ENCODE measurements around the gene CDH15.

Gene CDH15

DNA sequence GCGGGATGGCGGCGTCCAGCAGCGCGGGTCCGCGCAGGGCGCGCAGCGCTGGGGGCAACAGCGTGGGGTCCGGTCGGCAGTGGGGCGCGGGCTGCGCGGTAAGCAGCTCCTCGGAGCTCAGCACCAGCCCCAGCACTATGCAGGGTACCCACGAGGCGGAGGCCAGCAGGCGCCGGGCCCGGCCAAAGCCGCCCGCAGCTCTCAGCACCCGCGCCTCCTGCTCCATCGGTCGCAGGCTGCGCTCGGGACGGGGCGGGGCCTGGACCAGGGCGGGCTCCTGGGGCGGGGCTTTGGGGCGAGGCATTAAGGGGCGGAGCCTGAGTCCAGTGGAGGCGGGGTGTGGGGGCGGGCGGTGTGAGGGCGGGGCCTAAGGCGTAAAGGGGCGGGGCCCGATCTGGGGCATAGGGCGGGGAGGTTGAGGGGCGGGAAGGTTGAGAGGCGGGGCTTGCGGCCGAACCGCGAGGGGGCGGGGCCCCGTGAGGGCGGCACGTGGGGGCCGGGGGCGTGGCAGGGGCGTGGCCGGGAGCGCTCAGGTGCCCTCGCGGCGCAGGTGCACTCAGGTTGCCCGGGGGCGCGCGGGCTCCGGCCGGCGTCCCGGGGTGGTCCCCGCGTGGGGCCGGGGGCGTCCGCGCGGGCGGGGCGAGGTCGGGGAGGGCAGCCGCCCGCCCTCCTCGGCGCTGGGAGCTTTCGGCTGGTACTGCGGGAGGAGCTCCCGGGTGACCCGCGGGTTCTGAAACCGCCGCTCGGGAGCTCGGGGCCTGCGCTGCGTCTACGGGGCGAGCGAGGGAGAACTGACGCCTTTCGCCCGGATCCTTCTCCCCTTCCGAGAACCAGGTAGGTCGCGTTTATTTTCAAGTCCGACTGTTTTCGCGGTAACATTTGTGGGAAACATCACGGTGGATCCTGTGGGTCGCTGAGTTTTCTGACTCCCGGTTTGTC lies 30.2 kb downstream of the CDH15 start:
- Histone ChIP-seq H3K9me3 (ENCODE audit: insufficient read depth, low read depth, low read length) (peaks cover 4% of the 10 kb centered on the region), H3K4me1 (ENCODE audit: insufficient read depth, low read length) (no peaks in the 10 kb centered on the region), H3K4me3 (ENCODE audit: low read length) (peak overlapping the region; percentile 68; the same call in 1 of the 2 replicates), H3K27me3 (ENCODE audit: insufficient read depth, low read length) (peaks cover 48% of the 10 kb centered on the region), H3K9ac (ENCODE audit: low read depth, low read length) (no peak overlapping the region), H3K27ac (ENCODE audit: low read length) (no peak overlapping the region), H3K36me3 (ENCODE audit: insufficient read depth, low read depth, low read length) (no peaks in the 10 kb centered on the region)

DNA sequence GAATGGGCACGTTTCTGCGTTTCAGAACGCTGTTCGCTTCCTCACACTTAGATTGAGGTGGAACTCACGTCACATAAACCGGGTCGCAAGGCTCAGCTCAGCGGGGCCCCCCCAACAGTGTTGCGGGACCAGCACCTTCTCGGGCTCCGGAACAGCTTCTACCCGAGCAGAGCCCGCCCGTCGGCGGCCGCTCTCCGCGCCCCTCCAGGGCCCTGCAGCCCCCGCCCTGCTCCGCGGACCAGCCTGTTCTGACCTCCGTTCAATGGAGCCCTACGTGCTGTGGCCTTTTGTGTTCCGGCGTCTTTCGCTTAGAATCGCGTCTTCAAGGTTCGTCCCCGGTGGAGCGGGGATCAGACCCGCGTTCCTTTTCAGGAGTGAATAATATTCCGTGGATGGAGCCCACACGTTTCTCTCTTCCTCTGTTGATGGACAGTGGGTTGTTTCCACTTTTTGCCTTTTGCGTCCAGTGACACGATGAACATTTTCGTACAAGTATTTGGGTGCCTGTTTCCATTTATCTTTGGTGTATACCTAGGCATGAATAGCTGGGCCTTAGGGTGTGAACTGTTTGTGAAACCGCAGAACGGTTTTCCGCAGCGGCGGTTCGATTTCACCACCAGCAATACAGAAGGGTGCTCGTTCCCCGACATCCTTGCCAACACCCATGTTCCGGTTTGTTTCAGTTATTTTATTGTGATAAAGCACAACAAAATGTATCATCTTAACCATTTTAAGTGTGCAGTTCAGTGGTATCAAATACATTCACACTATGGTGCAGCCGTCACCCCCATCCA lies 31.1 kb downstream of the CDH15 start:
- Histone ChIP-seq H3K9ac (ENCODE audit: low read depth, low read length) (no peak overlapping the region), H3K4me1 (ENCODE audit: insufficient read depth, low read length) (no peaks in the 10 kb centered on the region)

GRCh38 chr16:89207993-89208392 lies 36.4 kb downstream of the CDH15 start:
- peaks cover 21% of the 10 kb centered on the region for H3K27me3 ChIP-seq (ENCODE audit: insufficient read depth, low read length)

More for the DNA sequence above, 31.1 kb downstream of the CDH15 start:
- no peaks in the 10 kb centered on the region for H3K36me3 ChIP-seq (ENCODE audit: insufficient read depth, low read depth, low read length)
- H3K4me3 ChIP-seq (ENCODE audit: low read length): peak overlapping the region; percentile 58; the same call in 1 of the 2 replicates
- H3K27ac ChIP-seq (ENCODE audit: low read length): no peak overlapping the region
- H3K9me3 ChIP-seq (ENCODE audit: insufficient read depth, low read depth, low read length): peaks cover 4% of the 10 kb centered on the region
- H3K27me3 ChIP-seq (ENCODE audit: insufficient read depth, low read length): peaks cover 48% of the 10 kb centered on the region

GRCh38 chr16:89209522-89210044 lies 38.0 kb downstream of the CDH15 start:
- Histone ChIP-seq H3K9me3 (ENCODE audit: insufficient read depth, low read depth, low read length) (no peaks in the 10 kb centered on the region), H3K36me3 (ENCODE audit: insufficient read depth, low read depth, low read length) (no peaks in the 10 kb centered on the region), H3K4me3 (ENCODE audit: low read length) (no peak overlapping the region), H3K9ac (ENCODE audit: low read depth, low read length) (no peak overlapping the region), H3K27ac (ENCODE audit: low read length) (no peak overlapping the region), H3K4me1 (ENCODE audit: insufficient read depth, low read length) (no peaks in the 10 kb centered on the region), H3K27me3 (ENCODE audit: insufficient read depth, low read length) (peaks cover 5% of the 10 kb centered on the region)

More at GRCh38 chr16:89207993-89208392, 36.4 kb downstream of the CDH15 start:
- H3K9me3 ChIP-seq (ENCODE audit: insufficient read depth, low read depth, low read length): no peaks in the 10 kb centered on the region
- H3K27ac ChIP-seq (ENCODE audit: low read length): no peak overlapping the region
- H3K36me3 ChIP-seq (ENCODE audit: insufficient read depth, low read depth, low read length): no peaks in the 10 kb centered on the region
- H3K4me3 ChIP-seq (ENCODE audit: low read length): no peak overlapping the region
- H3K4me1 ChIP-seq (ENCODE audit: insufficient read depth, low read length): no peaks in the 10 kb centered on the region
- H3K9ac ChIP-seq (ENCODE audit: low read depth, low read length): no peak overlapping the region

DNA sequence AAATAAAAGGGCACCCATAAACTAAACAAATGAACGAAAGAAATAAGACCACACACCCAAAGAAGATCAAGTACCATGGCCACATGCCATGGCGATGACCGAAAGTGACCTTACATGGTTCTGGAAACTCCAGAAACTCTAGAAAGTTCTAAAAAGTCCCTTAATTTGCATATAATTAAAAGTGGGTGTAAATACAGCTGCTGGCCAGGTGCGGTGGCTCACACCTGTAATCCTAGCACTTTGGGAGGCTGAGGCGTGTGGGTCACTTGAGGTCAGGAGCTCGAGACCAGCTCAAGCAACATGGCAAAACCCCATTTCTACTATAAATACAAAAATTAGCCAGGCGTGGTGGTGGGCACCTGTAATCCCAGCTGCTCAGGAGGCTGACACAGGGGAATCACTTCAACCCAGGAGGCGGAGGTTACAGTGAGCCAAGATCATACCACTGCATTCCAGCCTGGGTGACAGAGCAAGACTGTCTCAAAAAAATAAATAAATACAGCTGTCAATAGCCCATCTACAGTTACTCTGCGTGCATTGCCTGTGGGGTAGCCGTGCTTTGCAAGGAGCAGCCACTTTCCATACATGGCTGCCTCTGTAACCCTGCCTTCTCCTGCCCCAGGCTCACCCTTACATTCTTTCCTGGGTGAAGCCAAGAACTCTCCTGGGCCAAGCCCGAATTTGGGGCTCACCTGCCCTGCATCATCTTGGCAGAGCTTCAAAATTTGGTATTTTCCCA lies 38.8 kb downstream of the CDH15 start:
- no peaks in the 10 kb centered on the region for H3K4me1 ChIP-seq (ENCODE audit: insufficient read depth, low read length)
- no peaks in the 10 kb centered on the region; the same call in 1 of the 2 replicates for H3K27me3 ChIP-seq (ENCODE audit: insufficient read depth, low read length)
- H3K27ac ChIP-seq (ENCODE audit: low read length): no peak overlapping the region
- H3K9ac ChIP-seq (ENCODE audit: low read depth, low read length): no peak overlapping the region
- H3K9me3 ChIP-seq (ENCODE audit: insufficient read depth, low read depth, low read length): no peaks in the 10 kb centered on the region
- H3K4me3 ChIP-seq (ENCODE audit: low read length): no peak overlapping the region
- no peaks in the 10 kb centered on the region for H3K36me3 ChIP-seq (ENCODE audit: insufficient read depth, low read depth, low read length)

DNA sequence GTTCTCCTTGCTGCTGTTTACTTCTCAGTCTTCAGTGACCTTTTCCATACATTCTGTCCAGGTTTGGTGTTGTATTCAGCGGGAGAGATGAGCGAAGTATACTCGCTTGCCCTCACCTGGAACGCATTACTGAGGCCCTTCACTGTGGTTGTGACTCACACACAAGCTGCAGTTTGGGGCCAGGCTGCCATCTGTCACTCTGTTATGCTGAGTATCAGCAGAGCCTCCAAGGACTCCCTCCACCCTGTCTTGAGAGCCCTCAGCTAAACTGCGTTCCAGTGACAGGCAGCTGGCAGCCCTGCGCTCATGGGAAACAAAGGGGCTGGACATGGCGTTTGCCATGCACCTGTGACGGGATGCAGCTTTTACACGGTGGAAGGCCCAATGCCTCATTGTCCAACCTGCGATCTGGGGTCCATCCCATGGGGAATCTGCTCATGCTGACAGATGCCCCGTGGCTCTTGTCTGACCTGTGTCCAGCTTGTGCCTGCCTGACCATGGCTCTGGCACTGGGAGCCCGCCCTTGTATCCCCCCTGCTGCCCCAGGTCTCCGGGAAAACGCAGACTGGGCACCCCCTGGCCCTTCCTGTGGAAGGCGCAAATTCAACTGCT lies 39.5 kb downstream of the CDH15 start:
- H3K4me1 ChIP-seq (ENCODE audit: insufficient read depth, low read length): no peaks in the 10 kb centered on the region
- no peak overlapping the region for H3K9ac ChIP-seq (ENCODE audit: low read depth, low read length)
- no peak overlapping the region for H3K4me3 ChIP-seq (ENCODE audit: low read length)
- no peaks in the 10 kb centered on the region for H3K9me3 ChIP-seq (ENCODE audit: insufficient read depth, low read depth, low read length)
- H3K27ac ChIP-seq (ENCODE audit: low read length): no peak overlapping the region
- H3K36me3 ChIP-seq (ENCODE audit: insufficient read depth, low read depth, low read length): no peaks in the 10 kb centered on the region
- no peaks in the 10 kb centered on the region; the same call in 1 of the 2 replicates for H3K27me3 ChIP-seq (ENCODE audit: insufficient read depth, low read length)

- Histone ChIP-seq H3K4me1 (ENCODE audit: insufficient read depth, low read length) (peaks cover 4% of the 10 kb centered on the region; the same call in 1 of the 2 replicates), H3K27ac (ENCODE audit: low read length) (no peak overlapping the region), H3K36me3 (ENCODE audit: insufficient read depth, low read depth, low read length) (peaks cover 9% of the 10 kb centered on the region), H3K9ac (ENCODE audit: low read depth, low read length) (peak overlapping the region; percentile 88; the same call in 1 of the 2 replicates), H3K9me3 (ENCODE audit: insufficient read depth, low read depth, low read length) (no peaks in the 10 kb centered on the region), H3K27me3 (ENCODE audit: insufficient read depth, low read length) (no peaks in the 10 kb centered on the region), H3K4me3 (ENCODE audit: low read length) (peak overlapping the region; percentile 95)
Observed at GRCh38 chr16:89216315-89217137, 45.0 kb downstream of the CDH15 start.

DNA sequence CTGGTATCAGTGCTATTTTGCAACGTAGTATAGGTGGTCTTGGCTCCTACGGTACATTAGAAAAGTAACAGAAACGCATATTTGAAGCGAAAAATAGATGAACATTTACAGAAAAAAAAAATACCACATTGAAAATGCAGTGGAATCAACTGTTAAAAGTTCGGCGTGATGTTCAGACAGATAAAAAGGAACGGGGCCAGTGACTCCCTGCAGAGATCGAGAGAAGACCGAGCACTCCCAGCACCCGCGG lies 45.5 kb downstream of the CDH15 start:
- Histone ChIP-seq H3K4me1 (ENCODE audit: insufficient read depth, low read length) (peaks cover 4% of the 10 kb centered on the region; the same call in 1 of the 2 replicates), H3K9ac (ENCODE audit: low read depth, low read length) (peak overlapping the region; percentile 88), H3K4me3 (ENCODE audit: low read length) (peak overlapping the region; percentile 95), H3K27me3 (ENCODE audit: insufficient read depth, low read length) (no peaks in the 10 kb centered on the region), H3K9me3 (ENCODE audit: insufficient read depth, low read depth, low read length) (no peaks in the 10 kb centered on the region), H3K27ac (ENCODE audit: low read length) (no peak overlapping the region), H3K36me3 (ENCODE audit: insufficient read depth, low read depth, low read length) (peaks cover 14% of the 10 kb centered on the region)

DNA sequence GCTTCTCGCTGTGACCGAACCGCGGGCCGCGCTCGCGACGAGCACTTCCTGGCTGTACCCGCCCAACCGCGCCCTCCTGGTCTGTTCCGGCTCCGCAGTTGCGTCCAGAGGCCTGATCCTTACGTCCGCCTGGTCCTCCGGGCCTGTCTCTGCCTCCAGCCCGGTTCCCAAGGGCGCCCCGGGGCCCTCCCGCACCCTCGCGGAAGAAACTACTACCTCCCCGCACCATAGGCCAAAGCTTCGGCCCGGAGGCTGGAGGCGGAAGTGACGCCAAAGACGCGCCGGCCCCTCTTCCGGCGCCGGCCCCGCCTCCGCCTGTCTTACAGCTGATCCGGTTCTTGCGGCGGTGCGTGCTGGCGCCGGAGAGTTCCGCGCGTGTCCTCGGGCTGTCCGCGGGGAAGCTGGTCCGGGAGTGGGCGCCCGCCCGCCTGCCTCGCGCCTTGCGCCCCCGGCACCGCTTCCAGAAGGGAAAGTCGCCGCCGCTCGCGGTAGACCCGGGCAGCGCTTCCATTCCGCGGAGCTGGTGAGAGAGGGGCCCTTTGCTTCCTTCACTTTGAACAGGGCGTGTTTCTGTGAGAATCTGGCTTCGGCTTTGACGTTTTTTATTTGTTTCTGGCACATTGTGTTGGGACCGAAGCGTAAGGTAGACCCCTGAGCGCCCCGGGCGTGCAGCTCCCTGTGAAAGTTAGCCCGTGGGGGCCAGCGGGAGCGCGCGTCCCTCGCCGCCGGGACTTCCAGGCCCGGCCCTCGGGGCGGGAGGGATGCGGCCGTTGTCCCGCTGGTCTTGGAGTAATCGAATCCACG lies 46.0 kb downstream of the CDH15 start, which contains the start of gene ZNF778:
Gene ZNF778, plus strand, starts transcription at position 316 of the 804 bp plus-strand sequence. CDS start 3,425 bp downstream, outside the sequence.
- Histone ChIP-seq H3K27me3 (ENCODE audit: insufficient read depth, low read length) (no peaks in the 10 kb centered on the region), H3K36me3 (ENCODE audit: insufficient read depth, low read depth, low read length) (peaks cover 18% of the 10 kb centered on the region), H3K9me3 (ENCODE audit: insufficient read depth, low read depth, low read length) (no peaks in the 10 kb centered on the region), H3K9ac (ENCODE audit: low read depth, low read length) (peak within 1 kb of the TSS; percentile 88), H3K4me1 (ENCODE audit: insufficient read depth, low read length) (peaks cover 4% of the 10 kb centered on the region; the same call in 1 of the 2 replicates), H3K4me3 (ENCODE audit: low read length) (peak within 1 kb of the TSS; percentile 95), H3K27ac (ENCODE audit: low read length) (no peak within 1 kb of the TSS)

DNA sequence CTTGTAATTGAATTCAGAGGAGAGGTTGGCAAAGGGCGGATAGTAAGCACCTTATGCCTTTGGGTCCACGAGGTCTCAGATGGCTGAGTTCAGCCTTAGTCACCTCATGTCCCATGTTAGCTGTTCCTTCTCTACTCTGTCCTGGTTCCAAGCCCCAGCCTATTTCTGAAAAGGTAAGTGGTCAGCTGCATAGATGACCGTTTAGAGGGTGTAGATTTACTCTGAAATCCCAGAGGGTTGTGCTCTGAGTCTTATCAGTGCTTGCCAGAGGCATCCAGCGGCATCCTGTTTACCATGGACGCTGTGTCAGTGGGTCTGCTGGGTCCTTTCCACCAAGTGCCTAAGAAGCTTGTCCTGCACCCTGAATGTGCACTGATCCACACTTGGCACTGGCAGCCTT lies 47.8 kb downstream of the CDH15 start:
- peaks cover 4% of the 10 kb centered on the region; the same call in 1 of the 2 replicates for H3K4me1 ChIP-seq (ENCODE audit: insufficient read depth, low read length)
- no peak overlapping the region for H3K9ac ChIP-seq (ENCODE audit: low read depth, low read length)
- H3K27me3 ChIP-seq (ENCODE audit: insufficient read depth, low read length): no peaks in the 10 kb centered on the region

More for the DNA sequence above, 47.8 kb downstream of the CDH15 start:
- no peak overlapping the region for H3K27ac ChIP-seq (ENCODE audit: low read length)
- no peak overlapping the region for H3K4me3 ChIP-seq (ENCODE audit: low read length)
- H3K36me3 ChIP-seq (ENCODE audit: insufficient read depth, low read depth, low read length): peaks cover 29% of the 10 kb centered on the region
- no peaks in the 10 kb centered on the region for H3K9me3 ChIP-seq (ENCODE audit: insufficient read depth, low read depth, low read length)

Measured in iPS-20b (cell line).